Neural cell (in vitro differentiated cells): ENCODE results near the gene ADK. TPM values are rescaled to one million over a fixed set of nuclear protein-coding genes. Genes with fewer than 3 reads are reported as not detected.

Experiments used
- H2AFZ ChIP-seq: fragments of 200-600, 300-800 bp; sonication (generic), shearing (Covaris generic); 2 replicates; pipeline ENCODE4 v1.6.0; 2014; ENCODE audit warnings: low read depth, mild to moderate bottlenecking, antibody characterized with exemption, low read length, moderate library complexity
- H3F3A ChIP-seq: fragments of 200-600 bp; shearing (Covaris generic); 2 replicates; pipeline ENCODE4 v1.6.1; 2016; ENCODE audit warnings: mild to moderate bottlenecking, moderate library complexity, mixed read lengths, antibody characterized with exemption, low read length; ENCODE audit not compliant: insufficient read depth, poor library complexity, severe bottlenecking
- H3K27ac ChIP-seq: fragments of 200-600, 300-800 bp; sonication (generic), shearing (Covaris generic); 2 replicates; pipeline ENCODE4 v1.5.1; 2014; ENCODE audit warnings: mild to moderate bottlenecking, low read length, moderate library complexity
- H3K27me3 ChIP-seq: fragments of 300-800, 200-600 bp; sonication (generic), shearing (Covaris generic); 2 replicates; pipeline ENCODE4 v1.6.0; 2014; ENCODE audit warnings: mild to moderate bottlenecking, low read depth, low read length, moderate library complexity; ENCODE audit not compliant: insufficient read depth
- H3K36me3 ChIP-seq: fragments of 300-800, 200-600 bp; sonication (generic), shearing (Covaris generic); 2 replicates; pipeline ENCODE4 v1.5.1; 2014; ENCODE audit warnings: mild to moderate bottlenecking, antibody characterized with exemption, low read length, moderate library complexity; ENCODE audit not compliant: insufficient read depth
- H3K4me2 ChIP-seq: fragments of 300-800, 200-600 bp; sonication (generic), shearing (Covaris generic); 2 replicates; pipeline ENCODE4 v1.6.0; 2014; ENCODE audit warnings: mild to moderate bottlenecking, low read length
- H3K4me3 ChIP-seq: fragments of 300-800, 200-600 bp; sonication (generic), shearing (Covaris generic); 2 replicates; pipeline ENCODE4 v1.5.1; 2014; ENCODE audit warnings: mild to moderate bottlenecking, low read length, moderate library complexity
- H3K79me2 ChIP-seq: fragments of 200-600 bp; shearing (Covaris generic); replicated peaks from 2 replicates; pipeline ENCODE4 v1.6.0; 2014; ENCODE audit warnings: mild to moderate bottlenecking, low read length, moderate library complexity; ENCODE audit not compliant: insufficient read depth
- H3K9ac ChIP-seq: fragments of 300-800, 200-600 bp; sonication (generic), shearing (Covaris generic); 2 replicates; pipeline ENCODE4 v1.6.1; 2016; ENCODE audit warnings: mild to moderate bottlenecking, low read length, mixed read lengths
- H3K9me2 ChIP-seq: fragments of 200-600 bp; shearing (Covaris generic); 2 replicates; pipeline ENCODE4 v1.6.1; 2016; ENCODE audit warnings: mild to moderate bottlenecking, low read length, mixed read lengths; ENCODE audit not compliant: insufficient read depth
- H3K9me3 ChIP-seq: fragments of 200-600, 300-800 bp; sonication (generic), shearing (Covaris generic); 2 replicates; pipeline ENCODE4 v1.6.1; 2016; ENCODE audit warnings: mild to moderate bottlenecking, mixed run types, low read length, moderate library complexity, mixed read lengths
- H4K20me1 ChIP-seq: fragments of 200-600 bp; shearing (Covaris generic); 2 replicates; pipeline ENCODE4 v1.6.1; 2016; ENCODE audit warnings: mild to moderate bottlenecking, mixed run types; ENCODE audit not compliant: insufficient read depth
- CTCF ChIP-seq: fragments of 450-650 bp; IDR thresholded peaks from 2 replicates; pipeline ENCODE4 v1.5.1; 2014; ENCODE audit warnings: antibody characterized with exemption, mild to moderate bottlenecking, moderate library complexity; ENCODE audit not compliant: poor library complexity, severe bottlenecking
- EP300 ChIP-seq: fragments of 450-650 bp; conservative IDR thresholded peaks from 2 replicates; pipeline ENCODE4 v1.6.1; 2014; ENCODE audit warnings: antibody characterized with exemption, mild to moderate bottlenecking, moderate library complexity; ENCODE audit not compliant: poor library complexity, severe bottlenecking
- EZH2 ChIP-seq: fragments of 200-600, 300-800 bp; shearing (Covaris generic), sonication (generic); IDR thresholded peaks from 2 replicates; pipeline ENCODE4 v1.6.1; 2014; ENCODE audit warnings: antibody characterized with exemption, low read length, borderline replicate concordance, mild to moderate bottlenecking; ENCODE audit not compliant: insufficient read depth, poor library complexity, severe bottlenecking
- MXI1 ChIP-seq: fragments of 450-650 bp; conservative IDR thresholded peaks from 2 replicates; pipeline ENCODE4 v1.6.1; 2014; ENCODE audit warnings: antibody characterized with exemption, mild to moderate bottlenecking; ENCODE audit not compliant: poor library complexity, severe bottlenecking
- POLR2AphosphoS5 ChIP-seq: IDR thresholded peaks from 2 replicates; pipeline ENCODE4 v1.6.1; 2012
- RAD21 ChIP-seq: fragments of 450-650 bp; conservative IDR thresholded peaks from 2 replicates; pipeline ENCODE4 v1.6.1; 2014; ENCODE audit warnings: antibody characterized with exemption, mild to moderate bottlenecking, moderate library complexity
- REST ChIP-seq: IDR thresholded peaks from 2 replicates; pipeline ENCODE4 v1.6.1; 2012; ENCODE audit warnings: borderline replicate concordance
- SMC3 ChIP-seq: fragments of 450-650 bp; conservative IDR thresholded peaks from 2 replicates; pipeline ENCODE4 v1.6.1; 2014; ENCODE audit warnings: antibody characterized with exemption, mild to moderate bottlenecking, moderate library complexity; ENCODE audit not compliant: poor library complexity
- TAF1 ChIP-seq: IDR thresholded peaks from 2 replicates; pipeline ENCODE4 v1.6.1; 2012; ENCODE audit warnings: low read depth
- polyA plus RNA-seq: library from polyadenylated mRNA; depleted of rRNA; stranded (reverse); fragments of >200 nt; gene quantifications from 2 replicates; pipeline ENCODE4 v1.2.3, GENCODE V29; 2014

The ADK gene
- polyA plus RNA-seq, 1 donor from 2014 or later, result 19.5 TPM

- H3K4me2 ChIP-seq, result no peak overlapping the region
- H3K36me3 ChIP-seq, result no peaks in the 10 kb centered on the region
- H3K27me3 ChIP-seq, result no peaks in the 10 kb centered on the region
- H3K9ac ChIP-seq, result no peak overlapping the region
- TF ChIP-seq TAF1, result no peak
- TF ChIP-seq POLR2AphosphoS5, result no peak
- no peak for TF ChIP-seq EP300
- no peak for TF ChIP-seq RAD21
- no peak for TF ChIP-seq CTCF
- TF ChIP-seq REST, result no peak
- no peak for TF ChIP-seq MXI1
- TF ChIP-seq SMC3, result no peak
- no peak for TF ChIP-seq EZH2
- no peaks in the 10 kb centered on the region for H4K20me1 ChIP-seq
- H3K9me3 ChIP-seq, result no peaks in the 10 kb centered on the region
- H3K27ac ChIP-seq, result no peak overlapping the region
- H3K4me3 ChIP-seq, result no peak overlapping the region
- no peaks in the 10 kb centered on the region for H3F3A ChIP-seq
- no peak overlapping the region for H2AFZ ChIP-seq
- no peaks in the 10 kb centered on the region for H3K79me2 ChIP-seq
- no peaks in the 10 kb centered on the region for H3K9me2 ChIP-seq
Measured at GRCh38 chr10:74542077-74542476, 391.1 kb downstream of the ADK start.

- Histone ChIP-seq H3K36me3 (no peaks in the 10 kb centered on the region), H3K9me2 (no peaks in the 10 kb centered on the region), H3K4me3 (no peak overlapping the region), H3K27me3 (no peaks in the 10 kb centered on the region), H4K20me1 (no peaks in the 10 kb centered on the region), H3K4me2 (no peak overlapping the region), H2AFZ (no peak overlapping the region), H3F3A (no peaks in the 10 kb centered on the region), H3K27ac (no peak overlapping the region), H3K79me2 (no peaks in the 10 kb centered on the region), H3K9me3 (no peaks in the 10 kb centered on the region), H3K9ac (no peak overlapping the region)
- TF ChIP-seq POLR2AphosphoS5, result no peak
- no peak for TF ChIP-seq MXI1
- TF ChIP-seq CTCF, result no peak
- TF ChIP-seq REST, result no peak
- TF ChIP-seq RAD21, result no peak
- TF ChIP-seq EZH2, result no peak
- TF ChIP-seq SMC3, result no peak
- TF ChIP-seq TAF1, result no peak
Measured at GRCh38 chr10:74543276-74543675, 392.3 kb downstream of the ADK start.
